ENCODE results near the gene RSPH10B2.
"Not testable (repeated sequence)": the region's sequence is repeated elsewhere in the genome, so short reads cannot be mapped to it uniquely, and the experiment has no call there.

The RSPH10B2 gene

DNA sequence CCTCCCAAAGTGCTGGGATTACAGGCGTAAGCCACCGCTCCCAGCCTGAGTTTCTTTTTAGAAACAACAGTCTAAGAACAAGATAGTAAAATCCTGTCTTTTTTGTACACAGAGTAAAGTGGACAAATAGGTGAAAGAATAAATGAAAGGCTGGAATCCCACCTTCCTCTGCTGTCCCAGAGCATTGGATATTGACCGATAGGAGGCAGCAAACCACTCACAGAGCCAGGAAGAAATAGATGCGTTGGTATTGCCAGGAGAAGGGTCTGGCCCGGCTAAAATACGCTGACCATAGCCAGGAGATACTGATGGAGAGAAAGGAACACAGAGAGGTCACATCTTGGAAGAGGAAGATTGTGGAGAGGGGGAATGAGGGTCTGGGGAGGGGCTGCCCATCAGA lies 35.8 kb upstream of the RSPH10B2 start:
- Histone ChIP-seq H3K27me3 (no peaks in the 10 kb centered on the region), H3K4me3 (ENCODE audit: low read depth, low read length) (no peak overlapping the region), H3K36me3 (no peaks in the 10 kb centered on the region), H3K9me3 (no peaks in the 10 kb centered on the region), H3K4me1 (no peaks in the 10 kb centered on the region)
- DNase-seq: no peak
- TF ChIP-seq, protein P1, sequence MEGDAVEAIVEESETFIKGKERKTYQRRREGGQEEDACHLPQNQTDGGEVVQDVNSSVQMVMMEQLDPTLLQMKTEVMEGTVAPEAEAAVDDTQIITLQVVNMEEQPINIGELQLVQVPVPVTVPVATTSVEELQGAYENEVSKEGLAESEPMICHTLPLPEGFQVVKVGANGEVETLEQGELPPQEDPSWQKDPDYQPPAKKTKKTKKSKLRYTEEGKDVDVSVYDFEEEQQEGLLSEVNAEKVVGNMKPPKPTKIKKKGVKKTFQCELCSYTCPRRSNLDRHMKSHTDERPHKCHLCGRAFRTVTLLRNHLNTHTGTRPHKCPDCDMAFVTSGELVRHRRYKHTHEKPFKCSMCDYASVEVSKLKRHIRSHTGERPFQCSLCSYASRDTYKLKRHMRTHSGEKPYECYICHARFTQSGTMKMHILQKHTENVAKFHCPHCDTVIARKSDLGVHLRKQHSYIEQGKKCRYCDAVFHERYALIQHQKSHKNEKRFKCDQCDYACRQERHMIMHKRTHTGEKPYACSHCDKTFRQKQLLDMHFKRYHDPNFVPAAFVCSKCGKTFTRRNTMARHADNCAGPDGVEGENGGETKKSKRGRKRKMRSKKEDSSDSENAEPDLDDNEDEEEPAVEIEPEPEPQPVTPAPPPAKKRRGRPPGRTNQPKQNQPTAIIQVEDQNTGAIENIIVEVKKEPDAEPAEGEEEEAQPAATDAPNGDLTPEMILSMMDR (IDR thresholded peaks at IDR 0.05; ENCODE audit: low read depth, low read length): peak; percentile 18; the same call in 1 of the 2 replicates

DNA sequence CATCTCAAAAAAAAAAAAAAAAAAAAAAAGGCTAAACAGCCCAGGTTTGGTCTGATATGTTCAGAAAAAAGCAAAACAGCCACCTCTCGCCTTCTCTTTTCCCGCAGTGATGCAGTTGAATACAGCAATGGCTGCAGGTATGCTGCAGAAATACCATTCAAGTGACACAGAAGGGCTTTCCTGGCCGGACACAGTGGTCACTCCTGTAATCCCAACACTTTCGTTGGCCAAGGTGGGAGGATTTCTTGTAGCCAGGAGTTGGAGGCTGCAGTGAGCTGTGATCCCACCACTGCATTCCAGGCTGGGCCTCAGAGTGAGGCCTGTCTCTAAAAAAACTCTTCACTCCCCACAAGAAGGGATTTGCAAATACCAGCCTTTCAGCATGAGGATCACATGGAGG lies 29.6 kb upstream of the RSPH10B2 start:
- not testable (repeated sequence) for DNase-seq; H3K4me3 ChIP-seq (ENCODE audit: low read depth, low read length); H3K36me3 ChIP-seq; H3K9me3 ChIP-seq; H3K4me1 ChIP-seq; H3K27me3 ChIP-seq

DNA sequence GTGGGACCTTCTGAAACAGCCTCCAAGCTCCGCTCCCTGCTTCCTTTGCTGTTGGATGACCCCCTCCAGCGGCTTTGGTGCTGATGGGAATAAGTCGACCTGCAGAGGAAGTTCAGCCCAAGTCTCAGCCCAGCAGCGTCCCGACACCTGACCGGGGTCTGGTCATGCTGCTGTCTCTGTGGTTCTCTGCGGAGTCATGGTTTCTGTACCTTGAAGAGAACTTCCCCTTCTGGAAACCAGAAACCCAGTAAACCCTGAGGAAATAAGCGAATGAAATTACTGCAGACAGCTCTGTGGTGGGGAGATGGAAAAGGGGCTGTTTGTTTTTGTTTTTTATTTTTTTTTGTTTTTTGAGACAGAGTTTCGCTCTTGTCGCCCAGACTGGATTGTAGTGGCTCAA lies 28.9 kb upstream of the RSPH10B2 start:
- no peaks in the 10 kb centered on the region; the same call in 1 of the 2 replicates for H3K4me1 ChIP-seq
- H3K36me3 ChIP-seq: no peaks in the 10 kb centered on the region
- H3K9me3 ChIP-seq: 0 out of 2 replicates have a peak, but pooled peaks cover 3% of the 10 kb centered on the region
- TF ChIP-seq, protein P1 (IDR thresholded peaks at IDR 0.05; ENCODE audit: low read depth, low read length): no peak
- no peaks in the 10 kb centered on the region; the same call in 1 of the 2 replicates for H3K27me3 ChIP-seq
- no peak for DNase-seq
- no peak overlapping the region for H3K4me3 ChIP-seq (ENCODE audit: low read depth, low read length)

DNA sequence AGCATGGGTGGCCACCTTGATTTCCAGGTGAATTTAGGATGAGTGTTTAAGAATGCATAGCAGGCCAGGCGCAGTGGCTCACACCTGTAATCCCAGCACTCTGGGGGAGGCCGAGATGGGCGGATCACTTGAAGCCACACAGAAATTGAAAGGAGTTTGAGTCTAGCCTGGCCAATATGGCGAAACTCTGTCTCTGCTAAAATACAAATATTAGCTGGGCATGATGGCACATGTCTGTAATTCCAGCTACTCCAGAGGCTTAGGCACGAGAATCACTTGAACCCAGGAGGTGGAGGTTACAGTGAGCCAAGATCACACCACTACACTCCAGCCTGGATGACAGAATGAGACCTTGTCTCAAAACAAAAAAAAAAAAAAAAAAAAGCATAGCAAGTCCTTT lies 27.6 kb upstream of the RSPH10B2 start:
- not testable (repeated sequence) for DNase-seq; H3K36me3 ChIP-seq; H3K4me3 ChIP-seq (ENCODE audit: low read depth, low read length); H3K4me1 ChIP-seq; H3K9me3 ChIP-seq; H3K27me3 ChIP-seq

DNA sequence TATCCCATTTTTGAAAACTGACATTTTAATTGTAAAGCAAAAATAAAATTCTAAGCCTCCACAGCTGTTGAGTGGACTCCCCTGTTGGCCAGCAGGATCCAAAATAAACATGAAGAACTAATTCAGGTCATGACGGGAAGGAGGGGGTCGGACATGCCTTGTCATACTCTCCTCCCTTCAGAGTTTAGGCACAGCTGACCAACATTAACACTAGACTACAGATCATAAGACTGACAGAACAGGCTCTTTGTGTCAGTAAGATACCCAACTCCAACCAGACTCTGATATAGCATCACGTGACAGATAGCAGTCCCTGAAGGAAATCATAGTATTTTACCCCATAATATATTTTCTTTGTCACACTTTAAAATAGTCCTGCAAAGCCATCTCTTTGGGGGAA lies 26.2 kb upstream of the RSPH10B2 start:
- H3K4me3 ChIP-seq (ENCODE audit: low read depth, low read length): no peak overlapping the region
- TF ChIP-seq, protein P1 (IDR thresholded peaks at IDR 0.05; ENCODE audit: low read depth, low read length): no peak
- DNase-seq: no peak
- H3K4me1 ChIP-seq: no peaks in the 10 kb centered on the region; the same call in 1 of the 2 replicates
- no peaks in the 10 kb centered on the region; the same call in 1 of the 2 replicates for H3K27me3 ChIP-seq
- H3K9me3 ChIP-seq: 0 out of 2 replicates have a peak, but pooled peaks cover 3% of the 10 kb centered on the region
- H3K36me3 ChIP-seq: no peaks in the 10 kb centered on the region

DNA sequence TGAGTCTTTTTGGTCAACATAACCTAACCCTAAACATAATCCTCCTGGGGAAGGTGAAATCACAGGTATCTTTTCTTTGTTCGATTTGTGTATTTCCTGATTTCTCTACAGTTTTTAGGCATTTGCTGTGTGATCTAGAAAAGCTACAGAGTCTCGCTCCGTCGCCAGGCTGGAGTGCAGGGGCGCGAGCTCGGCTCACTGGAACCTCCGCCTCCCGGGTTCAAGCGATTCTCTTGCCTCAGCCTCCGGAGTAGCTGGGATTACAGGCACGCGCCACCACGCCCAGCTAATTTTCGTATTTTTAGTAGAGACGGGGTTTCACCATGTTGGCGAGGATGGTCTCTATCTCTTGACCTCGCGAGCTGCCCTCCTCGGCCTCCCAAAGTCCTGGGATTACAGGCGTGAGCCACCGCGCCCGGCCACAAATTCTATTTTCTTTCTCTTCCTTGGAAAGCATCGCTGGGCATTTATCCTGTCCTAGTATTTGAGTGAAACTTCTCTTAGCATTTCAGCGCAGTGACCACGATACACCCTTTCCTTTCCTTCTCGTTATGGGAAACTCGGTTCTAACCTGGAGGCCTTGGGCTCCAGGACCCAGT lies 24.9 kb upstream of the RSPH10B2 start:
- peak overlapping the region; percentile 85 for H3K4me3 ChIP-seq (ENCODE audit: low read depth, low read length)
- H3K4me1 ChIP-seq, DNase-seq, H3K27me3 ChIP-seq, H3K9me3 ChIP-seq, H3K36me3 ChIP-seq: not testable (repeated sequence)

DNA sequence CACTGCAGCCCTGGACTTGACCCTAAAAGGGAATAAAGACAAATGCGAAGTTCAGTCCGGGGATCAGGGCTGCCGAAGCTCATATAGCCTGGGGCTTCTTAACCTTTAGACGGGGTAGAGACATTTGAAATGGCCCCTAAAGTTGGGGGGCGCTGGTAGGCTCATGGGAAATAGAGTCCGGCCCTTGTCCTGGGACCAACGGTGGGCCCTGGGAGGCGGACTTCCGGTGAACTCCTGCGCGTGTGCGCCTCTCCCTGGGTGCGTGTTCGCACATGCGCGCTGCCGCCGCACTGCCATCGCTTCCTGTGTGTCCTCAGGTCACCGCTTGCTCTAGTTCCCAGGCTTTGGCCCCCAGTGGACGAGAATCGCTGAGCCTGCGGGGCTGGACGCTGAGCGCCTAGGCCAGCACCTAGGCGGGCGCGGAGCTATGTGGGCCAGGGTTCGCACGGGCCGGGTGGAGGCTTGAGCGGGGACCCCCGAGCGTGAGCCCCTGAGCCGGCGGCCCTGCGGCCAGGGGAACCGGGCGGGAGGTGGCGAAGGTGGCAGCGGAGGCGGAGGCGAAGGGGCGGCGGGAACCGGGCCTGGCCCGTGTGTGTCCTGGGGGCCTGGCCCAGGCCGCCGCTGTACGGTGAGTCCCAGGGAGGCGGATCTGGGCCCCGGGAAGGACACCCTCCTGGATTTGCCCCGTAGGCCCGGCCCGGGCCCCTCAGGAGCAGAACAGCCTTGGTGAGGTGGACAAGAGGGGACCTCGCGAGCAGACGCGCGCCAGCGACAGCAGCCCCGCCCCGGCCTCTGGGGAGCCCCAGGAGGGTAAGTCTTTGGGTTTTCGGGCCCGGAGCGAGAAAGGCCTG lies 24.2 kb upstream of the RSPH10B2 start:
- Histone ChIP-seq H3K4me1 (no peaks in the 10 kb centered on the region; the same call in 1 of the 2 replicates), H3K36me3 (peaks cover 5% of the 10 kb centered on the region), H3K4me3 (ENCODE audit: low read depth, low read length) (peak overlapping the region; percentile 85), H3K9me3 (0 out of 2 replicates have a peak, but pooled peaks cover 3% of the 10 kb centered on the region), H3K27me3 (no peaks in the 10 kb centered on the region)
- peak; percentile 91 for DNase-seq
- TF ChIP-seq, protein P1 (IDR thresholded peaks at IDR 0.05; ENCODE audit: low read depth, low read length): no peak
